NOMO-1 (cell line): ENCODE data around the gene SNTG2.
"Not testable (repeated sequence)": the region's sequence is repeated elsewhere in the genome, so short reads cannot be mapped to it uniquely, and the experiment has no call there.

Experiments
- DNase-seq, 2 experiments: peaks; one replicate each; lab custom pipeline; 2025; ENCODE audit not compliant: unreplicated experiment in 2 of 2; lab: John Stamatoyannopoulos, UW

SNTG2 gene

DNA sequence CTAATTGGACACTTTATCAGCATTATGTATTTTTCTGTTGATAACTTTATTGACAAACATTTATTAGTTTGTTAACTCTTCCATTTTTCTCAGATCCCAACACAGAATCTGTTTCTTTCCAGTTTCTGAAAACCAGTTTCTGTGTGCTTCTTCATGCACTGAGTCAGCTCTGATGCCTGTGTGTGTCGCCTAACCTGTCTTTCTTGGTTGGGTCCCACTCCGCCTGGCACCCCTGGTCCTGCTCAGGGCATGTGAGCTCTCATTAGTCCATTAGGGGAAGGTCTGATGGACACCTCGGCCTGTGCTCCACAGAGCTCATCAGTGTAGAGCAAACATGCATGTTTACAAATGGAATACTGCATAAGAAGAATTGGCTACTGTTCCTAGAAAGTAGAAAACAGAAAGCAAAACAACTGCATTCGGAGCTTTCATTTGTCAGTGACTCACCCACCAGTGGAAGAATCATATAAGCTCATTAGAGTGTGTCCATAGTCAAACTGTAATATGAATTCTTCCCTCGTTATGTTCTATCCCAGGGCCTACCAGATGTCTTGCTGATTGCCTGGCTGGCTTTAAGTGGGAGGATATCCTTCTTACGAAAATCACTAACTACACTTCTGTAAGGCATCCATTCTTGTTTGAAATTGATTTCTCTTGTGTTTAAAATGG lies 137.7 kb downstream of the SNTG2 start:
- no peak for DNase-seq

DNA sequence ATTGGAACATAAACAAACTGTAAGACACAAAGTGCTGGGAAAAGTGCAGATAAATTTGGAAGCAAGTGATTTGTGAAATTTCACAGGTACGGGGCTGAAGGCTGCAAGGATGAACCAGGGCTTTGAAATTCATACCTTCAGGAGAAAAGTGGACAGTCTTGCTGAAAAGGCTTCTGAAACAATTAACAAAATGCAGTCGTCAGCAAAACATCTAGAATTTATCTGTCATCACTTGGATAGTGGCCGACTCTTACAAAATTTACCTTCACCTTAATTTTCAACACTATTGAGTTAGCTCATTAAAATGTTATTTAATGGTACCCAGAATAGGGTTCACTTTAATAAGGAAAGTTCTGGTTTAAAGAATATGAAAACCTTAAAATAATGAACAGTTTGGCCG lies 138.3 kb downstream of the SNTG2 start:
- DNase-seq = no peak

DNA sequence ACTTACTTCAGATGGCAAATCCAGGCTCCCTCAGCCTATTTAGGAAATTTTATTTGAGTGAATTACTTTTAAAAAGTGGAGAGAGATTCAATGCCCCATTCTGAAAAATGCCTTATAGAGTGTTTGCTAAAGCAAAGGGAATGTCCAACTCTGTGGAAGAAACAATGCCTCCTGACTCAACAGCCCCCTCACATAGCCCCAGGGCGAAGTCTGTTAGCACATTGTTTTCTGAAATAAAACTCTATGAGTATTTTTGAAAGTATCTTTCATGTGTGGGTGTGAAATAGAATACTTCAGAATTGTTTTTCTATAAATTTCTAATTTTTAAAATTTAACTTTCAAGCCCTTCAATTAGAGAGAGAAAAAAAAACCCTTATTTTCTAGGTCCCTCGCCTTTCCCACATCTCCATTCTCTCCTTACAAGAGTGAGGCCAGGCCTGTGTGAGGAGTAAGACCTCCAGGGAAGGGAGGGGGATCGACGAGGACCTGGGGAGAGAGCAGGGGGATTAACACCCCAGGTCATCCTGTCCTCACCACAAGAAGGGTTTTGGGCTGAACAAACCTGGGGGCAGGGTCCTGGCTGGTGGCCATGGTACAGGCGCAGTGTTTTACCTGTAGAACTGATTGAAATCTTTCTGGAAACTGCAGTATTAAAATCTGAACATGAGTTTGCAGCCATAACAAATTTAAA lies 141.4 kb downstream of the SNTG2 start:
- no peak for DNase-seq

DNA sequence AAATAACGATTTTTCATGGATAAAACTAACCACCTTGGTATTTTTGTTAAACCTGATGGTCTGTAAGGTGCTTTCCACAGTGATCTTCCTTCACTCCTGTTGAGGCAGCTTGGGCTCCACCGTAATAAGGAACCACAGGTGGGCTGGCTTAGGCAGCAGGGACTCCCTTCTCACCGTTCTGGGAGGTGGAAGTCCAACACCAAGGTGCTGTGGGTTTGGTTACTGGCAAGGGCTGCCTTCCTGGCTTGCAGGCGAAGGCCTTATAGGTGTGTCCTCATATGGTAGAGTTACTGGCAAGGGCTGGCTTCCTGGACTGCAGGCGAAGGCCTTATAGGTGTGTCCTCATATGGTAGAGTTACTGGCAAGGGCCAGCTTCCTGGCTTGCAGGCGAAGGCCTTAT lies 143.0 kb downstream of the SNTG2 start:
- DNase-seq = not testable (repeated sequence)

DNA sequence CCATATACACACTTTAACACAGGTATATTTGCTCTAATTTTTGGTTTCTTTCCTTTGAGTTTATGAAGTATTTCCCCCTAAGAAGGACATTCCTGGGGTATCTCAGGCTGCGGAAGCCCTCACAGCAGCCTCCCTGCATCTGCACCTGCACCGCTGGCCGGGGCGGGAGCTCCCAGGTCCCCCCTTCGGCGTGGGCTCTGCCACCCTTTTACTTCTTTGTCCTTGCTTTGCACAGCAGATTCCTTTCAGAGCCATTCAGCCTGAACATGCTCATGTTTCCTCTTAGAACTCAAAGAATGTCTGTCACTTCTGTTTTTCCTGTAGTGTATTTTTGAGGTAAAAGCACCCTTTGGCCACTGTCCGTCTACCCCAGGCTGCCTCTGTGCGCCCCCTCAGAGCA lies 146.5 kb downstream of the SNTG2 start:
- no peak for DNase-seq

DNA sequence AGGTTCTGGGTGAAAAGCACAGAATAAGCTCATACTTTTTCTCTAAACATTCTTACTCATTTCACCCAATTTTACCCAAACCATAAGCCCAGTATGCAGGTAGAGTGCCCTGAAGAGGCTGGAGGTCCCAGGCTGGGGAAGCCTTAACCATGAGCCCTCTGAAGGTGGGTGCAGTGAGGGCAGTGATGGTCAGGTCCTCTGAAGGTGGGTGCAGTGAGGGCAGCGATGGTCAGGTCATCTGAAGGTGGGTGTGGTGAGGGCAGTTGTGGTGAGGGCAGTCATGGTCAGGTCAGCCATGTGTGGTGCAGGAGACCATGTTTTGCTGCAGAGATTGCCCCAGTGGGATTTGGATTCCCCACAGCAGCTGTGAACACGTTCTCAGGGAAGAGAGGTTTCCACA lies 148.8 kb downstream of the SNTG2 start:
- no peak for DNase-seq

DNA sequence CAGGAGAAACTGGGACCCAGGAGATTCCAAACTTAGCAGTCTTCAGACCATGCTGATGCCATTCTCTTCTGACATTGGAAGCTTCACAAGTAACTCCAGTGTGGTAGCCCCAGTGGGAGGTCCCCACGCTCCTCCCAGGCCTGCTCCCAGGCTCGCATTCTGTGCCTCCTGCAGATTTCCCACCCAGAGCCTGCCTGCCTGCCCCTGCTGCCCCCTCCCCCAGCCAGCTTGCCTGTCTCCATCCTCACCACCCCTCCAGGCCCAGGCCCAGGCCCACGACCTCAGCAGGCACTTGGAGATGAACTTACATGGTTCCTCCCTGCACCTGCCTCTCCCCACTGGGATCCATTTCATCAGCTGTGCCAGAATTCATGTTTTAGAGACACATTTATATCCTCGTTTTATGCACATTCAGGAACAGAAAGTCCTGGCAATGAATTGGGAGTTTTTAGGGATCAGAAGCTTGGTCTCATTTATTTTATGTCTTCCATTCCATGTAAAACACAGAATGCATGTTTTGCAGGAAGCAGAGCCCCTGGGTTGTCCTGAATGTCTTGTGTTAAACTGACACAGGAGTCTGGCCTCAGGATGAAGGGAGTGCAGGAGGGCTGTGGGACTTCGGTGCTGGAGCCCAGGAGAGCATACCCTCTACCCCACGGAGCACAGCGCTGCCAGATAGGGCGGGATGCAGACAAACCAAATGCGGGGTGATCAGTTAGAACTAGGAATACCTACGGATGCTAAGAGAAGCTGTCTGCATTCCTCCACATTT lies 150.5 kb downstream of the SNTG2 start:
- DNase-seq = no peak

DNA sequence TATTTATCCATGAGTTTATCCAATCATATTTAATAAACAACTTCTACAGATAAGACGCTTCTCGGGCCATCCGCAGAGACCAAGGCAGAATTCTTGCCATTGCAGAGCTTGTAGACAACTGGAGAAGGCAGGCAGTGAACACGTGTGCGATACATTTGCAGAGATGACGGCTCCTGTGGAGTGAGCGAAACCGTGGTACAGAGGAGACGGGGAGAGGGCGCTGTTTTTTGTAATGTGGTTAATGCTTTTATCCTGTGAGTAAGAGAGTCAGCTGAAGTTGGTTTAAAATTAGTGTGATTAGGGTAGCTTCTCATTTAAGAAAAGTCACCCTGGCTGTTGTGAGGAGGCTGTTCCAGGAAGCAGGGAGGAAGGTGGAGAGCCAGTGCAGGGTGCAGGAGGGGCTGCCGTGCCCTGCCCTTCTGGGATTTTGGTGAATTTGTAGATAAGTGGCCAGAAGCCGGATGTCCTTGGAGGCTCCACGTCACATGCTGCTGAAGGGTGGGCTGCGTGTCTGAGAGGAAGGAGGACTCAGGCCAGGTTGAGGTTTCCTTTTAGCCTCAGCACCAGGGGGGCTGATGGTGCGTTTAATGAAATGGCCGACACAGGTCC lies 151.4 kb downstream of the SNTG2 start:
- no peak for DNase-seq

DNA sequence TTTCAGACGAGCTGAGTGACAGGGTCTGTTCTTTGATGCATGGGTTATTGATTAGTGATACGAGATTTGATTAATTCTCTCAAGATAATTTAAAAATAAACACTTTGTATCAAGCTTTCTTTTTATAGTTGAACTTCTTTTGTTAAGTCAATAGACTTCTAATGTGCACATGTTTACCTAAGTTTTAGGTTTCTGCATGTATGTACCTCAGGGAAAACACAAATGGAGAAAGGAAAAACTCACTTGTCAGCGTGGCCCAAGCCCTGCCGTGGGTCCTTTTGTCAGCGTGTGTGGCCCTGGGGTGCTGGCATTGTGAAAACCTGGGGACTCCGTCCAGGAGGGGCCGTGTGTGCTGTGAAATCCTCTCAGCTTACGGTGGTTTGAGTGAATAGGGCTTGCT lies 153.7 kb downstream of the SNTG2 start:
- DNase-seq = no peak

DNA sequence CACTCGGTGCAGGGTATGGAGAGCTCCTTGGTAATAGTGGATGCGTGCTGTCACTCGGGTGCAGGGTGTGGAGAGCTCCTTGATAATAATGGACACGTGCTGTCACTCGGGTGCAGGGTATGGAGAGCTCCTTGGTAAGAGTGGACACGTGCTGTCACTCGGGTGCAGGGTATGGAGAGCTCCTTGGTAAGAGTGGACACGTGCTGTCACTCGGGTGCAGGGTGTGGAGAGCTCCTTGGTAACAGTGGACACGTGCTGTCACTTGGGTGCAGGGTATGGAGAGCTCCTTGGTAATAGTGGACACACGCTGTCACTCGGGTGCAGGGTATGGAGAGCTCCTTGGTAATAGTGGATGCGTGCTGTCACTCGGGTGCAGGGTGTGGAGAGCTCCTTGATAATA lies 155.7 kb downstream of the SNTG2 start:
- DNase-seq = not testable (repeated sequence)

DNA sequence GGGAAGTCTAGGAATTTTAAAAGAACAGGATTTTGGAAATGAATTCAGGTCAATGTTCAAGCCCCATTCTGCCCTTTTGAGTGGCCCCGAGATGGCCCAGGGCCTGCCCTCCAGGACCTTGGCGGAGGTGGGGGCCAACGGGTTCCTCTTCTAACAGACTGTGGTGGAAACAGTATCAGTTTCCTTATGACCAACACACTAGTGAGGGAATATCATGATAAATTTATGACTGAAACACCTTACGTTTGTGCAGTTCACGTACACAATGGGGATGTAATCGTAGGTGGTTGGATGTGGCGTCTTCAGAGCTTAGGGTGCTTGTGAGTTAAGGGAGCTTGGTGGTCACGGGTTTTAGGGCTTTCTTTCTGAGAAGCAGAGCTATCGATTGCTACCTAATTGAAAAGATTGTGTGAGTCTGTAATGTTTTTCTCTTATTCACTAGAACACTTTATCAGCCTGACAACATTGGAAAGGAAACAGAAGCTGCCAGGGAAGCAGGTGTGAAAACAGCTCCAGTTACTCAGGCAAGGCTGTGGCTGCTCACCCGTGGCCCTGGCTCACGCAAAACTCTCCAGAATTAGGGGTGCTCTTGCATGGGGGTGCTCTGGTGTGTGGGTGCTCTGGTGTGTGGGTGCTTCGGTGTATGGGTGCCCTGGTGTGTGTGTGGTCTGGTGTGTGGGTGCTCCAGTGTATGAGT lies 165.3 kb downstream of the SNTG2 start:
- no peak for DNase-seq

DNA sequence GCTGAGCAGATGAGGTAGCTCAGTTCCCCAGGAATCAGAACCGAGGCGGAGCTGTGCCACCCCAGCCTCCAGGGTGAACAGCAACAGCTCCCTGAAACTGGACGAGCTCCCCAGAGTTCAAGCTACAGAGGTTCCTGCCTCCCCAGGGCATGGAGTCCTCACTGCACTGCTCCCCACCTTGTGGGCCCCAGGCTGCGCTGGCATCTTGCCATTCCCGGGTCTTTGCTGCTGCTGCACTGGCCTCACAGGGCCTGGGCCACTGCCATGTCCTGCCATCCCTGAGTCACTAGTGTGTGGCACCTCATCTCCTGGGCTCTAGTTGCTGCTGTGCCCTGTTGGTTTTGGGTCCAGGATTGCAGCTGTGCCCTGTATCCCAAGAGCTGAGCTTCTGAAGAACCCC lies 166.9 kb downstream of the SNTG2 start:
- no peak for DNase-seq

DNA sequence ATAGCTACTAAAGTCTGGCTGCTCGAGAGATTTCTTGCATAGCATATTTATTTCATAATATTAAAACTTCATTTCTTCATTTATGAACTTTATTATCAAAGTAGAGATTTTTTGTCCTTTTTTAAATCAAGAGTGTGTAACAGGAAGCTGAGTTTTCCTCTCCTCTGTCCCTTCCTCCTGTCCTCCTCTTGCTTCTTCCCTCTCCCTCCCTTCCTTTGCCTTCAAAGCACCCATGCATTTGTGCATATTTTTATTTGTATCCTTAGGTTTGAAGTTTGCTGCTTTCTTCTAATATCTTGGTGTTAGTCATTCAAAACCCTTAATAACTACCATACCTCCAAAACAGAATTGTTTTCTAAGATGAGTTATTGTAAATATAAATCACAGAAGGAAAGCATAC lies 174.6 kb downstream of the SNTG2 start:
- no peak for DNase-seq

DNA sequence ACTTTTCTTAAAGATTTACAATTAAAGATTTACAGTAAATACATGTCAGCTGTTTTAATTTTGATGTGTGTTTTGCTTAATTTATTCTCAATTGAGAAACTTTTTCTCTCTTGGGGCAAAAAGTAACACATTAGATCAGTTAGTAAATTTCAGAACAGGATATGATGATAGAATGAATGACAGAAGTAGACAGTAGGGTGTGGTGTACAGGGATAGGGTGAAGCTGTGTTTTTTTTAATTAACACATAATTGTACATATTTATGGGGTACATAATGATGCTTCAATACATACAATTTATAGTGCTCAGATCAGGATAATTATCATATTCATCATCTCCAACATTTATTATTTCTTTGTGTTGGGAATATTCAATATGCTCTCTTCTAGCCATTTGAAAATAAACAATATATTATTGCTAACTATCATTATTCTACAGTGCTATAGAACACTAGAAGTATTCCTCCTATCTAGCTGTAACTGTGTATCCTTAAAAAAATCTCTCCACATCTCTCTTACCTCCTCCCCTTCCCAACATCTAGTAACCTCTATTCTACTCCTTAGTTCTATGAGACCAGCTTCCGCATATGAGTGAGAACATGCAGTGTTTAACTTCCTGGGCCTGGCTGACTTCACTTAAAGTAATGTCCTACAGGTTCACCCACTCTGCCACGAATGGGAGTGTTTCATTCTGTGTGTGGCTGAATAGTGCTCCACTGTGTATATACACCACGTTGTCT lies 175.2 kb downstream of the SNTG2 start:
- DNase-seq = no peak

DNA sequence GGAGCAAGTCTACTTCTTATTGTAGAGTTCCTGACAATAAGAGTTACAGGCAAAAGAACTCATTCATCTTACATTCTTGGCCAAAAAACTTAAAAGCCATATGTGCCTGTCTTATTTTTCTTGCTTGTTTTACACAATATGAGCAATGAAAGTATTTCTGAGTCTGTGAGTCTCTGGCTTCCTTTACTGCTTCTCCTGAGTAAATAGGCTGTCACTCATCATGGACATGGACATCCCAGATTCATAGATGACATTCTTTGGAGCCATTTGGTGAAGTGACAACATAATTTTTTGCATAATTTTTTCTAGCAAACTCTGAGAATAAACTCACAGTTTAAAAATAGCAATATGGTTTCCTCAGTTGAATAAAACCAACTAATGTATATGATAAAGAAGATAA lies 179.3 kb downstream of the SNTG2 start:
- no peak for DNase-seq

DNA sequence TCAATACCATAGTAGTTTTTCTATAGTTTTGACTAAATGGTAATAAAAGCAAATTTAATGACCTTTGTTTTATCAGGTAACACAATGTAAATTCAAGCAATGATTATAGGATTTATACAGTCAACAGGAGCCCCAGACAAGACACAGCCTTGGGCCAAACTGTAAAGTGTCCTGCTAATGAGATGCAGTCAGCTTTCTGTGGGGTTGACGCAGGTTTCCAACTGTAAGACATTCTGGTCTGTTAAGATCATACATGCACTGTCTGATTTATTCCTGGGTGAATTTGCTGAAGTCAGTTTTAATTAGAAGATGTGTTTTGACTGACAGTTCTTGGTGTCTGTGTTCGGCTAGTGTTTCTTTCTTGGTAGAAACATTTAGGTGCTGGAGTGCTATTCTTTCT lies 180.3 kb downstream of the SNTG2 start:
- no peak for DNase-seq

DNA sequence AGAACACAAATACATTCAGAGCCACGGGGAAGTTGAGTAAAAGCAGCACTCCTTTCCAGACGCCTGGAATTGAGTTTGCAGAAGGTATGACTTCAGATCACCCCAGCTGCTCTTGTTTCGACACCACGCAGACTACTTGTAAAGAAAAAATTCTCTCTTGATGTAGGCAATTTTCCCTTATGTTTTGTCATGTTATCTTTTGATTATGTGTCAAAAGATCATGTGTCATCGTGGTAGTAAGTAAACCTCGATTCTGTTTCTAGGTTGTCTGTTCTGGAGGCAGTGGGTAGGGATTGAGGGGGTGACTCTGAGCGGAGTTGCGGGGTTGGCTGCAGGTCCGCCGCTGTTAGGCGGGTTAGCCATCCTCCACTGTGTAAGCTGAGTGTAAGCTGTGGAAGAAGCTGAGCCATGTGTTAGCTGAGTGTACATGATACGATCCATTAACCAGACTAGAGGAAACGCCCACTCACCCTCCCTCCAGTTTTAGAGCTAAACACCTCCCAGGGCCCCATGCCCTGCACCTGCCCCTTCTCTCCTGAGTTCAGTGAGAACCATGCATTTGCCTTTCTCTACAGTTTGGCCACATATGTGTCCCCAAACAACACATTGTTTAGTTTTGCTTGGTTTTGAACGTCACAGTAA lies 181.8 kb downstream of the SNTG2 start:
- DNase-seq = no peak

DNA sequence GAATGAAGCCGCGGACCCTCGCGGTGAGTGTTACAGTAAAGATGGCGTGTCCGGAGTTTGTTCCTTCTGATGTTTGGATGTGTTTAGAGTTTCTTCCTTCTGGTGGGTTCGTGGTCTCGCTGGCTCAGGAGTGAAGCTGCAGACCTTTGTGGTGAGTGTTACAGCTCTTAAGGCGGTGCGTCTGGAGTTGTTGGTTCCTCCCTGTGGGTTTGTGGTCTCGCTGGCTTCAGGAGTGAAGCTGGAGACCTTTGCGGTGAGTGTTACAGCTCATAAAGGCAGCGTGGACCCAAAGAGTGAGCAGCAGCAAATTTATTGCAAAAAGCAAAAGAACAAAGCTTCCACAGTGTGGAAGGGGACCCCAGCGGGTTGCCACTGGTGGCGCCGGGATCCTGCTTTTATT lies 183.2 kb downstream of the SNTG2 start:
- not testable (repeated sequence) for DNase-seq

DNA sequence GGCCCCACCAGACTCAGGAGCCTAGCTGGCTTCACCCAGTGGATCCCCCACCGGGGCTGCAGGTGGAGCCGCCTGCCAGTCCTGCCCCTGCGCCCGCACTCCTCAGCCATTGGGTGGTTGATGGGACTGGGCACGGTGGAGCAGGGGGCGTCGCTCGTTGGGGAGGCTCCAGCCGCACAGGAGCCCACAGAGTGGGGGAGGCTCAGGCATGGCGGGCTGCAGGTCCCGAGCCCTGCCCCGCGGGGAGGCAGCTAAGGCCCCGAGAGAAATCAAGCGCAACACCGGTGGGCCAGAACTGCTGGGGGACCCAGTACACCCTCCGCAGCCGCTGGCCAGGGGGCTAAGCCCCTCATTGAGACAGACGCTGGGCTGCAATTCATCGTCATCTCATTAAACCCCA lies 184.0 kb downstream of the SNTG2 start:
- DNase-seq = no peak

DNA sequence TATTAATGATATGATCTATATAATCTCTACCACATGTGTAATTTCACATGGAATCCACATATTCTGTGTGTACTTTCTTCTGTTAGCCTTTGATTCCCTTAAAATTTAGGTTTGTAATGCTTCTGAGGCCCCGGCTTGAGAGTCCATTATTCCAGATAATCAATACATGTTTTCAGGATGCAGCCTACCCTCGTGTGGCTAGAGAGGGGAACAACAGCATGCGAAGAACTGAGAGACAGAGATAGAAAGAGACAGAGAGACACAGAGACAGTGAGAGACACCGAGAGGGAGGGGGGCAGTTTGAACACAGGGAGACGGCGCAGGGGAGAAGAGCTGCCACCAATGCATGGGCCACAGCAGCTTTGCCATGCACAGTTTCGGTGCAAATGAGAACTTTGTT lies 185.4 kb downstream of the SNTG2 start:
- no peak for DNase-seq
